COLO829 (cell line): ENCODE measurements around the gene TNRC6A.
"Not testable (repeated sequence)": the region's sequence is repeated elsewhere in the genome, so short reads cannot be mapped to it uniquely, and the experiment has no call there.

ENCODE experiments used
- DNase-seq: peaks from one replicate; pipeline ENCODE4 v3.0.0; 2012; ENCODE audit warnings: low spot score

The TNRC6A gene

GRCh38 chr16:24729243-24729950, at the start of gene TNRC6A:
Gene TNRC6A, plus strand, starts transcription at chr16:24729651. Its CDS starts 191 bp downstream, at chr16:24729842.
- peak; percentile 86 for DNase-seq

GRCh38 chr16:24681793-24682192, 47.7 kb upstream of the TNRC6A start:
- peak; percentile 65 for DNase-seq

GRCh38 chr16:24683250-24683649, 46.2 kb upstream of the TNRC6A start:
- no peak for DNase-seq

- no peak for DNase-seq
Measured at GRCh38 chr16:24683847-24684493, 45.5 kb upstream of the TNRC6A start.

GRCh38 chr16:24685539-24686432, 43.7 kb upstream of the TNRC6A start:
- DNase-seq, result peak; percentile 75

GRCh38 chr16:24686678-24687077, 42.8 kb upstream of the TNRC6A start:
- no peak for DNase-seq

GRCh38 chr16:24688359-24688758, 41.1 kb upstream of the TNRC6A start:
- no peak for DNase-seq

GRCh38 chr16:24689128-24689527, 40.3 kb upstream of the TNRC6A start:
- DNase-seq, result peak; percentile 35

GRCh38 chr16:24692854-24693253, 36.6 kb upstream of the TNRC6A start:
- no peak for DNase-seq

- DNase-seq, result no peak
Measured at GRCh38 chr16:24694931-24695330, 34.5 kb upstream of the TNRC6A start.

- no peak for DNase-seq
Measured at GRCh38 chr16:24696699-24697098, 32.8 kb upstream of the TNRC6A start.

GRCh38 chr16:24698308-24698707, 31.1 kb upstream of the TNRC6A start:
- no peak for DNase-seq

GRCh38 chr16:24699151-24699723, 30.2 kb upstream of the TNRC6A start:
- DNase-seq, result no peak

- peak; percentile 82 for DNase-seq
Measured at GRCh38 chr16:24700549-24701392, 28.7 kb upstream of the TNRC6A start.

- no peak for DNase-seq
Measured at GRCh38 chr16:24701521-24701951, 27.9 kb upstream of the TNRC6A start.

GRCh38 chr16:24707760-24708159, 21.7 kb upstream of the TNRC6A start:
- not testable (repeated sequence) for DNase-seq

- no peak for DNase-seq
Measured at GRCh38 chr16:24713379-24713778, 16.1 kb upstream of the TNRC6A start.

- DNase-seq, result peak; percentile 17
Measured at GRCh38 chr16:24717411-24717810, 12.0 kb upstream of the TNRC6A start.

- DNase-seq, result no peak
Measured at GRCh38 chr16:24718967-24719521, 10.4 kb upstream of the TNRC6A start.

- DNase-seq, result no peak
Measured at GRCh38 chr16:24721830-24722238, 7.6 kb upstream of the TNRC6A start.

GRCh38 chr16:24723663-24724062, 5.8 kb upstream of the TNRC6A start:
- no peak for DNase-seq
